Right cardiac atrium (tissue), 5 donors: ENCODE data around the gene SURF6. TPM values are rescaled to one million over a fixed set of nuclear protein-coding genes. Genes with fewer than 3 reads are reported as not detected.

Experiments used
- ATAC-seq, 2 donors: fragments of 200-7000 bp; cut with Tn5 transposase; one replicate each; pipeline versions ENCODE4 v1.8.0 to v1.9.1; 2020; ENCODE audit warnings: moderate library complexity in 2 of 2, mild to moderate bottlenecking in 1 of 2
- DNase-seq, 3 donors: peaks; one replicate each; pipeline ENCODE4 v3.0.0-alpha.2; 2020
- H3K27ac ChIP-seq: one replicate; pipeline ENCODE4 v1.5.1; 2013; ENCODE audit warnings: mild to moderate bottlenecking, low read length, control low read depth, moderate library complexity
- H3K27me3 ChIP-seq: one replicate; pipeline ENCODE4 v1.6.1; 2013; ENCODE audit not compliant: control insufficient read depth, insufficient read depth
- H3K4me1 ChIP-seq: one replicate; pipeline ENCODE4 v1.6.1; 2013; ENCODE audit warnings: low read length; ENCODE audit not compliant: control insufficient read depth, insufficient read depth
- H3K4me3 ChIP-seq: one replicate; pipeline ENCODE4 v1.5.1; 2013; ENCODE audit warnings: low read length, control low read depth
- H3K9me3 ChIP-seq: one replicate; pipeline ENCODE4 v1.6.1; 2013; ENCODE audit warnings: low read length; ENCODE audit not compliant: control insufficient read depth
- WGBS: extraction: QIAGEN DNeasy Blood & Tissue Kit; methylation state at CpG from one replicate; pipeline ENCODE4 v1.1.7; 2013; 5-methylcytosine and 5-hydroxymethylcytosine counted together
- intact Hi-C, 4 donors: fragments of 100-400 bp; cut with DNase I; formaldehyde crosslinking; loops; one replicate each; pipeline versions ENCODE4 v1.11.0 to v1.14.0; 2022 to 2023
- long read RNA-seq, 4 donors: library from polyadenylated mRNA; unstranded; transcript quantifications; one replicate each; pipeline ENCODE4 v2.0.0, GENCODE V29; 2020 to 2021
- polyA plus RNA-seq: library from polyadenylated mRNA; stranded (reverse); fragments of 200-250 nt; gene quantifications from one replicate; pipeline ENCODE4 v1.2.3, GENCODE V29; 2013
- total RNA-seq, 4 donors: library from RNA; stranded (reverse); fragmentation: NEBNext Ultra II Directional; extraction: Animal tissue kit (Norgen Biotek cat#: 25700); gene quantifications; one replicate each; pipeline ENCODE4 v1.2.1, GENCODE V29; 2021
- donor health status: healthy with polysubstance abuse.
- donor health status: DM: no; HTN: yes; CAD: no.
- donor health status: DM: no; HTN: no; CAD: no.
- donor health status: DM: no; HTN: yes; CAD: no; lungs with severe emphysema.
- donor health status: DM: yes; HTN: yes; CAD: no.

The SURF6 gene
- total RNA-seq: 10 to 100 TPM; 10.9 to 13.2 (median 11.9) TPM
- 13.9 TPM for polyA plus RNA-seq
- long read RNA-seq, donor 1, full-length matches to known transcripts: 49 of 59 reads
- long read RNA-seq, donor 1, partial matches to known transcripts: 3 of 59 reads
- long read RNA-seq, donor 1, other reads (novel, unspliced or antisense): 7 of 59 reads
- long read RNA-seq, donor 2, full-length matches to known transcripts: 40 of 45 reads
- long read RNA-seq, donor 2, partial matches to known transcripts: 0 of 45 reads
- long read RNA-seq, donor 2, other reads (novel, unspliced or antisense): 5 of 45 reads
- long read RNA-seq, donor 3, full-length matches to known transcripts: 101 of 118 reads
- long read RNA-seq, donor 3, partial matches to known transcripts: 5 of 118 reads
- long read RNA-seq, donor 3, other reads (novel, unspliced or antisense): 12 of 118 reads
- long read RNA-seq, donor 4, full-length matches to known transcripts: 33 of 36 reads
- long read RNA-seq, donor 4, partial matches to known transcripts: 1 of 36 reads
- long read RNA-seq, donor 4, other reads (novel, unspliced or antisense): 2 of 36 reads

- intact Hi-C loops: no loop called here
- Histone ChIP-seq H3K27ac (peak within 1 kb of the TSS; percentile 73), H3K4me1 (peaks cover 3% of the 10 kb centered on the region), H3K9me3 (no peaks in the 10 kb centered on the region), H3K27me3 (no peaks in the 10 kb centered on the region), H3K4me3 (peak within 1 kb of the TSS; percentile 79)
- WGBS: 4% methylated on average over 70 of the region's 70 CpGs
- DNase-seq (peak; percentile 94 to 97 (median 96)), ATAC-seq (peak; percentile 96 to 97)
These were observed at the start of gene SURF6 for GRCh38 chr9:133335924-133336811. TSS of gene SURF6 (minus strand) at chr9:133336188. CDS start at chr9:133336132, 56 bp downstream.

- Histone ChIP-seq H3K4me3 (no peak overlapping the region), H3K9me3 (no peaks in the 10 kb centered on the region), H3K27ac (no peak overlapping the region), H3K27me3 (no peaks in the 10 kb centered on the region), H3K4me1 (no peaks in the 10 kb centered on the region)
- WGBS: 87% methylated on average over 14 of the region's 14 CpGs
- peak in 1 of 3 donors; percentile 16 for DNase-seq
- no peak for ATAC-seq
- intact Hi-C loops: no loop called here
These were observed 49.5 kb upstream of the SURF6 start for GRCh38 chr9:133385452-133385851.

GRCh38 chr9:133384736-133385321 lies 48.8 kb upstream of the SURF6 start:
- 87% methylated on average over 17 of the region's 17 CpGs for WGBS
- DNase-seq: peak in 1 of 3 donors; percentile 29
- H3K27me3 ChIP-seq: no peaks in the 10 kb centered on the region
- H3K27ac ChIP-seq: no peak overlapping the region
- H3K4me1 ChIP-seq: no peaks in the 10 kb centered on the region
- intact Hi-C loops: no loop called here
- ATAC-seq: no peak
- no peaks in the 10 kb centered on the region for H3K9me3 ChIP-seq
- H3K4me3 ChIP-seq: no peak overlapping the region

- H3K9me3 ChIP-seq: no peaks in the 10 kb centered on the region
- 96% methylated on average over 3 of the region's 3 CpGs for WGBS
- no peak for ATAC-seq
These were observed 47.5 kb upstream of the SURF6 start for GRCh38 chr9:133383438-133383837.

GRCh38 chr9:133382507-133383141 lies 46.6 kb upstream of the SURF6 start:
- ATAC-seq: no peak
- Histone ChIP-seq H3K27ac (no peak overlapping the region), H3K9me3 (no peaks in the 10 kb centered on the region), H3K4me3 (no peak overlapping the region), H3K4me1 (no peaks in the 10 kb centered on the region), H3K27me3 (no peaks in the 10 kb centered on the region)
- WGBS: 92% methylated on average over 4 of the region's 4 CpGs
- peak in 1 of 3 donors; percentile 2 for DNase-seq
- intact Hi-C loops: no loop called here

More at GRCh38 chr9:133383438-133383837, 47.5 kb upstream of the SURF6 start:
- H3K27me3 ChIP-seq: no peaks in the 10 kb centered on the region
- intact Hi-C loops: no loop called here
- no peak for DNase-seq
- H3K27ac ChIP-seq: no peak overlapping the region
- H3K4me1 ChIP-seq: no peaks in the 10 kb centered on the region
- H3K4me3 ChIP-seq: no peak overlapping the region

GRCh38 chr9:133380734-133381133 lies 44.7 kb upstream of the SURF6 start:
- Histone ChIP-seq H3K9me3 (no peaks in the 10 kb centered on the region), H3K4me3 (no peak overlapping the region), H3K27me3 (no peaks in the 10 kb centered on the region), H3K27ac (no peak overlapping the region), H3K4me1 (no peaks in the 10 kb centered on the region)
- intact Hi-C loops: no loop called here
- WGBS: 69% methylated on average over 4 of the region's 4 CpGs
- no peak for ATAC-seq
- no peak for DNase-seq

GRCh38 chr9:133379153-133380086 lies 43.4 kb upstream of the SURF6 start:
- Histone ChIP-seq H3K27me3 (no peaks in the 10 kb centered on the region), H3K4me3 (no peak overlapping the region), H3K27ac (no peak overlapping the region), H3K9me3 (no peaks in the 10 kb centered on the region), H3K4me1 (no peaks in the 10 kb centered on the region)
- intact Hi-C loops: no loop called here
- ATAC-seq: no peak
- 87% methylated on average over 14 of the region's 14 CpGs for WGBS
- DNase-seq: peak in 1 of 3 donors; percentile 24

- Histone ChIP-seq H3K4me1 (no peaks in the 10 kb centered on the region), H3K4me3 (no peak overlapping the region), H3K27ac (no peak overlapping the region), H3K27me3 (no peaks in the 10 kb centered on the region), H3K9me3 (no peaks in the 10 kb centered on the region)
- 83% methylated on average over 1 of the region's 1 CpG for WGBS
- DNase-seq (peak in 1 of 3 donors; percentile 32), ATAC-seq (no peak)
- intact Hi-C loops: no loop called here
These were observed 42.5 kb upstream of the SURF6 start for GRCh38 chr9:133378408-133378962.

- ATAC-seq: no peak
- intact Hi-C loops: no loop called here
- Histone ChIP-seq H3K4me1 (peaks cover 4% of the 10 kb centered on the region), H3K9me3 (no peaks in the 10 kb centered on the region), H3K27ac (no peak overlapping the region), H3K4me3 (no peak overlapping the region), H3K27me3 (no peaks in the 10 kb centered on the region)
- DNase-seq: no peak
- WGBS: 76% methylated on average over 6 of the region's 6 CpGs
These were observed 41.8 kb upstream of the SURF6 start for GRCh38 chr9:133377721-133378216.
